ENCODE data around the gene MAPKAP1. TPM values are rescaled to one million over a fixed set of nuclear protein-coding genes. Genes with fewer than 3 reads are reported as not detected.

MAPKAP1 gene
- polyA plus RNA-seq, 1 donor from 2014 or later: 57.5 TPM

DNA sequence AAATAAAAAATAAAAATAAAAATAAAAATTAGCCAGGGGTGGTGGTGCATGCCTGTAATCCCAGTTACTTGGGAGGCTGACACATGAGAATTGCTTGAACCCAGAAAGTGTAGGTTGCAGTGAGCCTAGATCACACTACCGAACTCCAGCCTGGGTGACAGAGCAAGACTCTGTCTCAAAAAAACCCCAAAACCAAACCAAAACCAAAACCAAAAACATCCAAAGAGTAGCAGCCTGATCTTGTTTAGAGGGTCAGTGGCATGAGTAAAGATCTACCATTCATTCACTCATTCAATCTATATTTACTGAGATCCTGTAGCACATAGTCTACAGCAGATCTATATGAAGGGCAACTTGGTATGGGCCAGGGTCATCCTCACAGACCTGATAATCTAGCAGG, 202.4 kb downstream of the MAPKAP1 start:
- Histone ChIP-seq H3K27ac (ENCODE audit: low read length) (no peak overlapping the region), H4K20me1 (ENCODE audit: insufficient read depth) (no peaks in the 10 kb centered on the region), H3K9me2 (ENCODE audit: insufficient read depth, low read length) (no peaks in the 10 kb centered on the region), H3K79me2 (replicated peaks; ENCODE audit: insufficient read depth, low read length) (no peaks in the 10 kb centered on the region), H3K4me2 (ENCODE audit: low read length) (no peak overlapping the region), H3K36me3 (ENCODE audit: insufficient read depth, low read length) (no peaks in the 10 kb centered on the region), H3K9me3 (ENCODE audit: low read length) (no peaks in the 10 kb centered on the region), H2AFZ (ENCODE audit: low read depth, low read length) (no peak overlapping the region), H3F3A (ENCODE audit: insufficient read depth, low read length, poor library complexity, severe bottlenecking) (no peaks in the 10 kb centered on the region), H3K27me3 (ENCODE audit: insufficient read depth, low read depth, low read length) (no peaks in the 10 kb centered on the region), H3K4me3 (ENCODE audit: low read length) (no peak overlapping the region), H3K9ac (ENCODE audit: low read length) (no peak overlapping the region)
- TF ChIP-seq EZH2 (IDR thresholded peaks at IDR 0.05; ENCODE audit: borderline replicate concordance, insufficient read depth, low read length, poor library complexity, severe bottlenecking): no peak
- TF ChIP-seq RAD21 (conservative IDR thresholded peaks at IDR 0.05): no peak
- no peak for TF ChIP-seq MXI1 (conservative IDR thresholded peaks at IDR 0.05; ENCODE audit: poor library complexity, severe bottlenecking)
- TF ChIP-seq SMC3 (conservative IDR thresholded peaks at IDR 0.05; ENCODE audit: poor library complexity): no peak
- TF ChIP-seq POLR2AphosphoS5 (IDR thresholded peaks at IDR 0.05): no peak
- TF ChIP-seq TAF1 (IDR thresholded peaks at IDR 0.05; ENCODE audit: low read depth): no peak
- TF ChIP-seq, protein P1, sequence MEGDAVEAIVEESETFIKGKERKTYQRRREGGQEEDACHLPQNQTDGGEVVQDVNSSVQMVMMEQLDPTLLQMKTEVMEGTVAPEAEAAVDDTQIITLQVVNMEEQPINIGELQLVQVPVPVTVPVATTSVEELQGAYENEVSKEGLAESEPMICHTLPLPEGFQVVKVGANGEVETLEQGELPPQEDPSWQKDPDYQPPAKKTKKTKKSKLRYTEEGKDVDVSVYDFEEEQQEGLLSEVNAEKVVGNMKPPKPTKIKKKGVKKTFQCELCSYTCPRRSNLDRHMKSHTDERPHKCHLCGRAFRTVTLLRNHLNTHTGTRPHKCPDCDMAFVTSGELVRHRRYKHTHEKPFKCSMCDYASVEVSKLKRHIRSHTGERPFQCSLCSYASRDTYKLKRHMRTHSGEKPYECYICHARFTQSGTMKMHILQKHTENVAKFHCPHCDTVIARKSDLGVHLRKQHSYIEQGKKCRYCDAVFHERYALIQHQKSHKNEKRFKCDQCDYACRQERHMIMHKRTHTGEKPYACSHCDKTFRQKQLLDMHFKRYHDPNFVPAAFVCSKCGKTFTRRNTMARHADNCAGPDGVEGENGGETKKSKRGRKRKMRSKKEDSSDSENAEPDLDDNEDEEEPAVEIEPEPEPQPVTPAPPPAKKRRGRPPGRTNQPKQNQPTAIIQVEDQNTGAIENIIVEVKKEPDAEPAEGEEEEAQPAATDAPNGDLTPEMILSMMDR (IDR thresholded peaks at IDR 0.05; ENCODE audit: poor library complexity, severe bottlenecking): no peak
- TF ChIP-seq EP300 (conservative IDR thresholded peaks at IDR 0.05; ENCODE audit: poor library complexity, severe bottlenecking): no peak
- TF ChIP-seq REST (IDR thresholded peaks at IDR 0.05; ENCODE audit: borderline replicate concordance): no peak

DNA sequence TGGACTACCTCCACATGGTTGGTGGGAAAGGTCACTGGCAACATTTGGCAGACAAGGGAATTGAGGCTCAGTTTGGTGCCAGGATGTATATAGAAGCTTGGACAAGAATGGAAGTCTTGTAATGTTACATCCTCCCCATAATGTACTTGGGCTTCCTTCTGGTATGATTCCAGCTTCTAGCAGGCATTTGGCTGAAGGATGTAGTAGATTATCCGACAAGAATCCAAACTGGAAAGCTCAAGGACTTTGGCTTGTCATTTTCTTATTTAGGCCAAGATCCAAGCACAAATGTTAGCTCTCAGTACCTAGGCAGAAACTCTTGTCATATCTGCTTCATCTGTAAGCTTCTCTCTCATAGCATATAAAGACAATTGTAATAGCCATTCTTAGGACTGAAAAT, 209.1 kb downstream of the MAPKAP1 start:
- Histone ChIP-seq H3K27me3 (ENCODE audit: insufficient read depth, low read depth, low read length) (no peaks in the 10 kb centered on the region), H3F3A (ENCODE audit: insufficient read depth, low read length, poor library complexity, severe bottlenecking) (no peaks in the 10 kb centered on the region), H3K36me3 (ENCODE audit: insufficient read depth, low read length) (no peaks in the 10 kb centered on the region), H3K27ac (ENCODE audit: low read length) (no peak overlapping the region), H2AFZ (ENCODE audit: low read depth, low read length) (no peak overlapping the region), H3K79me2 (replicated peaks; ENCODE audit: insufficient read depth, low read length) (no peaks in the 10 kb centered on the region), H4K20me1 (ENCODE audit: insufficient read depth) (no peaks in the 10 kb centered on the region), H3K4me3 (ENCODE audit: low read length) (no peak overlapping the region), H3K9me2 (ENCODE audit: insufficient read depth, low read length) (no peaks in the 10 kb centered on the region), H3K4me2 (ENCODE audit: low read length) (no peak overlapping the region), H3K9me3 (ENCODE audit: low read length) (no peaks in the 10 kb centered on the region), H3K9ac (ENCODE audit: low read length) (no peak overlapping the region)
- TF ChIP-seq MXI1 (conservative IDR thresholded peaks at IDR 0.05; ENCODE audit: poor library complexity, severe bottlenecking) (no peak), TAF1 (IDR thresholded peaks at IDR 0.05; ENCODE audit: low read depth) (no peak), EP300 (conservative IDR thresholded peaks at IDR 0.05; ENCODE audit: poor library complexity, severe bottlenecking) (no peak)

- no peaks in the 10 kb centered on the region for H3F3A ChIP-seq (ENCODE audit: insufficient read depth, low read length, poor library complexity, severe bottlenecking)
- H3K9me3 ChIP-seq (ENCODE audit: low read length): no peaks in the 10 kb centered on the region
- H3K79me2 ChIP-seq (replicated peaks; ENCODE audit: insufficient read depth, low read length): no peaks in the 10 kb centered on the region
- H3K9me2 ChIP-seq (ENCODE audit: insufficient read depth, low read length): no peaks in the 10 kb centered on the region
- H3K4me2 ChIP-seq (ENCODE audit: low read length): no peak overlapping the region
- no peak overlapping the region for H3K4me3 ChIP-seq (ENCODE audit: low read length)
- peak; percentile 18 for TF ChIP-seq EP300 (conservative IDR thresholded peaks at IDR 0.05; ENCODE audit: poor library complexity, severe bottlenecking)
- no peak for TF ChIP-seq MXI1 (conservative IDR thresholded peaks at IDR 0.05; ENCODE audit: poor library complexity, severe bottlenecking)
- no peaks in the 10 kb centered on the region for H4K20me1 ChIP-seq (ENCODE audit: insufficient read depth)
- H3K27me3 ChIP-seq (ENCODE audit: insufficient read depth, low read depth, low read length): no peaks in the 10 kb centered on the region
- H2AFZ ChIP-seq (ENCODE audit: low read depth, low read length): no peak overlapping the region
- H3K27ac ChIP-seq (ENCODE audit: low read length): peak overlapping the region; percentile 21
- no peak overlapping the region for H3K9ac ChIP-seq (ENCODE audit: low read length)
- no peaks in the 10 kb centered on the region for H3K36me3 ChIP-seq (ENCODE audit: insufficient read depth, low read length)
Observed at GRCh38 chr9:125497478-125497877, 209.5 kb downstream of the MAPKAP1 start.
